Measurements from ENCODE around the gene ZFPM1.
"Not testable (repeated sequence)": the region's sequence is repeated elsewhere in the genome, so short reads cannot be mapped to it uniquely, and the experiment has no call there.

Gene ZFPM1

DNA sequence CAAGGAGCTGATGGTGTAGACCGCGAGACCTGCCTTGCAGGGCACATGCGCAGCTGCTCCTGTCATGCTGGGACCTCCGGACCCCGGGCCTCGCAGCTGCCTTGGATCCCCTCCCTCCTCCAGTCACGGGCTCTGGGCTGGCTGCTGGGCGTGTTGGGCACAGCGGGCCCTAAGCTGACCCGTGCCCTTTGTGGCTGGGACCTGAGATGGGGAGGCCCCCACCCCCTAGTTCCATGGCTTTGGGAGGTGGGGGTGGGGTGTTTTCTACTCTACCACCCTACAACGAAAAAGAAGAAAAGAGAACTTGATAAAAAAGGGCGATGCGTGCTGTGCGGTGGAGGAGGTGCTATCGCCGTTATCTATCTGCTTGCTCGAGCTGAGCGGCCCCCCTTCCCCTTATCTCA is 14.5 kb downstream of the ZFPM1 start:
- DNase-seq: no peak

DNA sequence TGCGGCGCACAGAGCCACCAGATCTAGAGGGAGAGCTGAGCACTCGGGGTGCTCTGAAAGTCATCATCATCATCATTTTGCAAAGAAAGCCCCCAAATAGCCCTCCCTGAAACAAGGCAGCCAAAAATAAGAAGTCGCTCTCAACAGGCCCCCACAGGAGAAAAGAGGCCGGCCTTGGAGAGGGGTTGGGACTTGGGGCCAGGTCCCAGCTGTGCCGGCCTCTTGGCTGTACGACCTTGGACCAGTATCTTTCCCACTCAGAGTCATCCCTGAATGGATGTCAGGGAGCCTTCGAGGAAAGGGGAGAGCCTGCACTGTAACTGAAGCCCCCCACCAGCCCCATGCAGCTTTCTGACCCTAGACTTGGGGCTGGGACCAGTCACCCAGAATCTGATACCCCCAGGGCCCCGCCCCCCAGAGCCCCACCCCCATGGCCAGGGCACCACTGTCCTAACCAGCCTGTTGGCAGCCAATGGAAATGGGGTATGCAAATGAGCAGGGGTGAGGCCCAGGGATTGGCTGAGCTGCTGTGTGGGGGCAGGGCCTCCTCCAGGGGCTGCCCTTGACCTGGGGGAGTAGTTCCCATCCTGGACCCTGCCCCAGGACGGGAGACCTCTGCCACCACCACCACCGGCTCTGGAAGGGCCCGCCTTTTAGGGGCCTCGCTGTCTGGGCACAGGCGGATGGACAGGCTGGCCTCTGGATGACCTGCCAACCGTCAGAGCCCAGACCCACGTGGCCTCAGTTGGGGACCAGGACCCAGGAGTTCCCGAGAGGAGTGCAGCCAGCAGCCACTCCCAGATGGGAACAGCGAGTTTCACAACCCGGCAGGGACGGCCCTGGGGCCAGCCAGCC is 15.4 kb downstream of the ZFPM1 start:
- no peak for DNase-seq

DNA sequence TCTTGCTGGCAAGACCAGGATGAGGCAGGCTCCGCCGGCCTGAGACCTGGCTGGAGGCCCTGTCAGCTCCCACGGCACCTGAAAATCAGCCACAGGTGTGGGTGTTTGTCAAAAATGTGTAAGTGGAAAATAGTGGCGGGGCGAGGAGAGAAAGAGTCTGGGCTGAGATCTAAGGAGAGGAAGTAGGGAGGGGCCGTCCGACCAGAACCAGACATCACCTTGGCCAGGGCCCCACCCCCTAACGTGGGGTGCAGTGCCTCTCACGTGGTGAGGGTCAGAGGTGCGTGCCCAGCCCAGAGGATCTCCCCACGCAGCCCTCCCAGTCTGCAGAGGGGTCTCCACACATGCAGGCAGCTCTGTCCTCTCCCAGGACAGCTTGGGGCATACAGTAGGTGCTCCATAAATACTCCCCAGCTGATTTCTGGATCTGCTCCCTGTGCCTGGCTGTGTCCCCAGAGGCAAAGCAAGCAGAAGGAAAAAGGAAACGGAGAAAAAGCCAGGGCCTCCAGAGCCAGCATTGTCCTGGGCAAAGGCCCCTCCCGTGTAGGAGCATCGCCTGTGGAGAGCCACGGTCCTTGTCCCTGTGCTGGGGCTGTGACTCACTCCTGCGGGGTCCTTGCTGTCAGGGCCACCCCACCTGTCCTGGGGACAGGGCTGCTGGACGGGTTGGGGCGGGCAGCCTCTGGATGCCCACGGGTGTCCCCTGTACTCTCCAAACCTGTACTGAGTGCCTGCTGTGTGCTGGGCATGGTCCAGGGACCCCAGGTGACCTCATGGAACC is 16.7 kb downstream of the ZFPM1 start:
- DNase-seq: no peak

DNA sequence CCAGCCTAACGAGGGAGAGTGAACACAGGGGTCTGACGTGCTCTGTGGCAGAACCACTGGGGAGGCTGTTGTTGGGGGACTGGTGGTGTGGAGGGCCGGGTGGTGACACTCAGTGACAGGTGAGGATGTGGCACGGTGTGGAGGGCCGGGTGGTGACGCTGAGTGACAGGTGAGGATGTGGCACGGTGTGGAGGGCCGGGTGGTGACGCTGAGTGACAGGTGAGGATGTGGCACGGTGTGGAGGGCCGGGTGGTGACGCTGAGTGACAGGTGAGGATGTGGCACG is 17.3 kb downstream of the ZFPM1 start:
- not testable (repeated sequence) for DNase-seq

DNA sequence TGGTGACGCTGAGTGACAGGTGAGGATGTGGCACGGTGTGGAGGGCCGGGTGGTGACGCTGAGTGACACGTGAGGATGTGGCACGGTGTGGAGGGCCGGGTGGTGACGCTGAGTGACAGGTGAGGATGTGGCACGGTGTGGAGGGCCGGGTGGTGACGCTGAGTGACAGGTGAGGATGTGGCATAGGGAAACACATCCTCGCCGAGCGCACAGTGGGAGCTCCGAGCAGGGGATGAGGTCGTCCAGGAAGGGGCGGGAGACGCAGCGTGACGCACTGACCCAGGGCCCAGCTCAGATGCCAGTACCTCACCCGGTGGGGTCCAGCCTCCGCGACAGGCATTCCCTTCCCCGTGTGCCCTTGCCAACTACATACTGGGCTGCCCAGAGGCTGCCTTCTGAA is 17.6 kb downstream of the ZFPM1 start:
- DNase-seq: not testable (repeated sequence)

DNA sequence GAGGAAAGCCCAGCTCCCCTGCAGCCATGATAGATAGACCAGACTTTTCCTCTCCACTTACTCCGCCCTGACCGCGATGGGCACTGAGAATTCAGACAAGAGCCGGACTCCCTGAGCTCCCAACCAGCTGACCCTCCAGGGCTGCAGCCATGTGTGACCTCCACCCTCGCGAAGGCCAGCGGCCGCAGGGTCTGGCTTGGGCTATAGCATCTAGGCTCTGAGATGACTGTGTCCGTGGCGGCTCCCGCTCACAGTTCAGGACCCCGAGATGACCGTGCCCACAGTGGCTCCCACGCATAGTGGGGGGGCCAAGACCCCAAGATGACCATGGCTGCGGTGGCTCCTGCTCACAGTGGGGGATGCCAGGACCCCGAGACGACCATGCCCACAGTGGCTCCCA is 18.0 kb downstream of the ZFPM1 start:
- no peak for DNase-seq

DNA sequence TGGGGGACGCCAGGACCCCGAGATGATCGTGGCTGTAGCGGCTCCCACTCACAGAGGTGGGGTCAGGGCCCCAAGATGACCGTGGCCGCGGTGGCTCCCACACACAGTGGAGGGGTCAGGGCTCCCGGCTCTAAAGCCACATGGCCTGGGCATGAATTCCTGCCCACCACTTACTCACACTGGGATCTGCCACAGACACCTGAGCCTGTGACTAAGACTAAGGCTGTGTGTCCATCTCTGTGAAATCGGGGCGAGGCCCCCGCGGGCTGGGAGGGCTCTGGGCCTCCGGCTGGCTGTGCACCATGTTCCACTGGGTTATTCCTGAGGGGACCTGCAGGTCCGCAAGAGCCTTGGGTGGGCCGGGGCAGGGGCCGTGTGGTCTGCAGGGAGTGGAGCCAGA is 18.5 kb downstream of the ZFPM1 start:
- no peak for DNase-seq

DNA sequence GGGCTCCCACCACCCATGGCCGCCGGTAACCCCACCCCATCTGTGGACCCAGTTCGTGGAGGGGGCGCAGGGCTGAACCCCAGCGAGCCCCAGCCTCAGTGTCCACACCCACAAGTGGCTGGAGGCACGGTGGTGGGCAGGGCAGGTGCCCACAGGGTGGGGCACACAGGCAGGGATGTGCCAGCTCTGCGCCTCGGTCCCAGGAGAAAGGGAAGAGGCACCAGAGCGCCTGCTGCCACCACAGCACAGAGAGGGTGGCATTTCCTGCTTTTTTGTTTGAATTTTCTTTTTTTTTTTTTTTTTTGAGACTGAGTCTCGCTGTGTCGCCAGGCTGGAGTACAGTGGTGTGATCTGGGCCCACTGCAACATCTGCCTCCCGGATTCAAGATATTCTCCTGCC is 19.0 kb downstream of the ZFPM1 start:
- no peak for DNase-seq

DNA sequence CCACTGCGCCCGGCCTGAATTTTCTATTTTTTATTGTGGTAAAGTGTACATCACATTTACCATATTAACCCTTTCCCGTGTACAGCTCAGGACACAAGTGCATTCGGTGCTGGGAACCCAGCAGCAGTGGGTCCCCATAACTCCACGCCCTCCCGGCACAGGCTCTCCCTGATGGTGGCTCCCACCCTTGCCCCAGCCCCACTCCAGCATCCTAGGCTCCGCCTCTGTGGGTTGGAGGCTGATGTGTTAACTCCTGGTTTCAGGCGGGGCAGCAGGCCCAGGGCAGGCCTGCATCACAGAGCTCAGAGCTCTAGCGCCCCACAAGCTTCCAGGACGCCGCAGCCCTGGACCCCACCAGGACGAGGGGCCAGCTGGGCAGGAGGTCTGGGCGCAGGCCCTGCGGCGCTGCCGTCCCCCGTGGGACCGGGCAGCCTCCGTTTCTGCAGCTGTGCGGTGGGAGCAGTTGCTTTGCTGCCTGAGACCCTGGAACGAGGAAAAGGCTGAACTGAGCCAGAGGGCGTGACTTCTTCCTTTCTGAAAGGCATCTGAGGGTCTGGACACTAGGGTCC is 19.6 kb downstream of the ZFPM1 start:
- DNase-seq: no peak

DNA sequence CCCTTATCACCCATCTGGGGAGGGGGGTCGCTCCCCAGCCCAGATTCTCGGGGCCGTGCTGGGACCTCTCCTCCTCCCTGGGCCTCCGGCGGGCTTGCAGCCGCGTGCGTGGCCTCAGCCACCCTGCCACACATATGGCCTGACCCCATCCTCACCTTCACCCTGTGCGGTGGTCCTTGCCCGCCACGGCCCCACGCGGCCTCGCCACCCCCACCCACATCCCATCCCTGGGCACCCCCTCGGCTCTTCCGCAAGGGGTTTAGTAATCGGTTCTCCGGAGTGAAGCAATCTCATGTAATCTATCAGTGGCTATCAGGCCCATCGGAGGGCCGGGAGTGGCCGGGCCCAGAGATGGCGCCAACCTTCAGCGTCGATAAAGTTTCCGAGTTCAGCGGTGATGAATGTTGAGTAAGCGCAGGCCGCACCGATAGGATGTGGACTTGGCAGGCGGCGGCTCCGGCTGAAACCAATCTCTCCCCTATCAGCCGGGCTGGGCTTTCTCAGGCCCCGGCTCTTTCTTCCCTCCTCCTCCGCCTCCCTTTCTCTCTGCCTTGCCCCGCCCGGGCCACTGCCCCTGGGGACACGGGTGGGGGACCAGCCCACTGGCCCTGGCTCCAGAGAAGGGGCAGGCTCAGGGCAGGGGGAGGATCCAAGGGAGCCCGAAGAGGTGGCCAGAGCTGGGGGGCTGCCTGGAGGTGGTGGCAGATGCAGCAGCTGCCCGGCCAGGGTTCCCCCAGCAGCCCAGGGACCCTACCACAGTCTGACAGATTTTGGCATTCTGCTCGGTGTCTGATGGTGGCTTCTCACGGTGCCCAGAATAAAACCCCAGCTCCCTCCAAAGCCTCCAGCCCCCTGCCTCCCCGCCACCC is 20.8 kb downstream of the ZFPM1 start:
- DNase-seq: no peak

DNA sequence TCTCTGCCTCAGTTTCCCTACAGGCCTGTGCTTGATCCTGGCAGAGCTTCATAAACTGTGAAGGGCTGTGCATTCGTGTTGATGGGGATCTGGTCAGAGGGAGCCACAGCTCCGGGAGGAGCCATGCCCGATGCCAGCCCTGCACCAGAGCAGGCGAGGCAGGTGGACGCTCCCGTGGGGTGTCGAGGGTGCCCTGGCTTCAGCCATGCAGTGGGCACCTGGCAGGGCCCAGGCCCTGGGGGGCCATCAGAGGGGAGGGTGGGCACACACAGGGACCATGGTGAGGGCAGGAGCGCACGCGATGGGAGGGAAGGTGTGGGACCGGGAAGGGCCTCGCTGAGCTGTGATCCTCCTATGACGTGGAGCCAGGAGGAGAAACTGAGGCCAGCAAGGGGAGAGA is 22.0 kb downstream of the ZFPM1 start:
- DNase-seq: no peak

DNA sequence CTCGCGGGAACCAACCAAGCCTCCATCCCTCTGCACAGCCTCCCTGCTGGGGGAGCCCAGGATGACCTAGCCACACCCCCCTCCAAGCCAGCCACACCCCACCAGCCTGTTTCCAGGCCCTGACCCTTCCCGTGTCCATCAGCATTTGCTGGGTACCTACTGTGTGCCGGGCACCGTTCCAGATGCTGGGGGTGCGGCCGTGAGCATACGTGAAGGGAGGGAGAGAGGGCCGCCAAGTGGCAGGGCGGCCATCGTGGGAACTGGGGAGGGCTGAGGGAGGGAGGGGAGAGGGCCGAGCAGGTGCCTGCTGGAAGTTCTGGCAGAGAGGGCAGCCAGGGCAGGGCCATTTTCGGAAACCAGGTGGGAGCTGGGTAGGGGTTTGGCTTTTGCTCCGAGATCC is 23.1 kb downstream of the ZFPM1 start:
- no peak for DNase-seq

DNA sequence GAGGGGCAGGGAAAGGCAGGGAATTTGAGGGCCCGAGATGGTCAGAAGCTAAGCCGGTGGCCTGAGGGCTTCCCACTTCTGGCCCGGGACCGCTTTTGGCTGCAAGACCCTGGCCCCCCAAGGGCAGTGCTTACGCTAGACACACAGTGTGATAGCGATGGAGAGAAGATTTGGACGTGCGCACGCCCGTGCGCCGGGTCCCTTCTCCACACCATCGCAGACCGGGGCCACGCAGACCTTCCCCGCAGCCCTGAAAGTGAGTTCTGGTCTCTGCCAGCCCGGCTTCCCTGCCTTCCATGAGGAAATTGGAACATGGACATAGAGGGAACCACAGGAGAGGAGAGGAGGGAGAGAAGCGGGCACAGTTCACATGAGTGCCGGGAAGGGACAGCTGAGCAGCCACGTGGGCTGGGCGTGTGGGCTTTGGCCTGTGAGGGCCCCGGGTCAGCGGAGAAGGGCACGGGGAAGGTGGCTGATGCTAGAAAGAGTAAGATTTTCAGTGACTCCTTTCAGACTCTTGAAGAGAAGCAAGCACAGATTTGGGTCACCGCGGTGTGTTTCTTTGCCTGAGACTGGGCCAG is 23.8 kb downstream of the ZFPM1 start:
- no peak for DNase-seq

DNA sequence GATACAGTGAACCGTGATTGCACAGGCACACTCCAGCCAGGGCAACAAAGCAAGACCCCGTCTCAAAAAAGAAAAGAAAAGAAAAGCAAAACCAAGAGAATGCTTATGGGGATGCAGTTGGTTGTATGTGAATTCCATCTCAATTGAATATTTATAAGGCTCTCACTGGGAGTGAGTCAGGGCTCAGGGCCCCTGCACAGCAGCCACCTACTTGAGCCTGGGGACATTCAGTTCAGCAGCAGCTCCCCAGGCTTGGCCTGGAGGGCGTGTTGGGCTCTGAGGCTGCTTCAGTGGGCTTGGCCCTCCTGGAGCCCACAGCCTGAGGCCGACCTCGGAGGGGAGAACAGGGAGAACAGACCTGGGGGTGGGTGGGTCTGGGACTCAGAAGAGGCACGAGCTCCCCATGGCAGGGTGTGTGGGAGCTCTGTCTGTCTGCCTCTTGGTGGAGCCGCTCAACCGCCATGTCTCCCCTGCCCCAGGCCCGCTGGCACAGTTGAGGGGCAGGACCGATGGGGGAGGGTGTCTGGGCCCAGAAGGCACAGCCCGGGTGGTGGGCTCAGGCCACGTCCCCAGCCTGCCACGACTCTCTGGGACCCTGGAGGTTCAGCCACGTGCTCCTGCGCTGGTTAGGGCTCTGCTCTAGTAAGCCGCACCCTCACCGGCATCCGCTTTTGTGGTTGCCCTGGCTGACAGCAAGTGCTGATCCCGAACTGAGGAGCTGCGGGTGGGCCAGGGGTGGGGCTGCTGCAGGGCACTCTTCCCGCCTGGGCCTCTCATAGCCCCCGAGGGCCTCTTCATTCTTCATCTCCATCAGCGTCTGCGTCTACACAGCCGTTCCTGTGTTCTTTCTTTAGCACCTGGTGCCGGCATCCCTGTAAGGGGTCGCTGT is 24.8 kb downstream of the ZFPM1 start:
- DNase-seq: no peak

DNA sequence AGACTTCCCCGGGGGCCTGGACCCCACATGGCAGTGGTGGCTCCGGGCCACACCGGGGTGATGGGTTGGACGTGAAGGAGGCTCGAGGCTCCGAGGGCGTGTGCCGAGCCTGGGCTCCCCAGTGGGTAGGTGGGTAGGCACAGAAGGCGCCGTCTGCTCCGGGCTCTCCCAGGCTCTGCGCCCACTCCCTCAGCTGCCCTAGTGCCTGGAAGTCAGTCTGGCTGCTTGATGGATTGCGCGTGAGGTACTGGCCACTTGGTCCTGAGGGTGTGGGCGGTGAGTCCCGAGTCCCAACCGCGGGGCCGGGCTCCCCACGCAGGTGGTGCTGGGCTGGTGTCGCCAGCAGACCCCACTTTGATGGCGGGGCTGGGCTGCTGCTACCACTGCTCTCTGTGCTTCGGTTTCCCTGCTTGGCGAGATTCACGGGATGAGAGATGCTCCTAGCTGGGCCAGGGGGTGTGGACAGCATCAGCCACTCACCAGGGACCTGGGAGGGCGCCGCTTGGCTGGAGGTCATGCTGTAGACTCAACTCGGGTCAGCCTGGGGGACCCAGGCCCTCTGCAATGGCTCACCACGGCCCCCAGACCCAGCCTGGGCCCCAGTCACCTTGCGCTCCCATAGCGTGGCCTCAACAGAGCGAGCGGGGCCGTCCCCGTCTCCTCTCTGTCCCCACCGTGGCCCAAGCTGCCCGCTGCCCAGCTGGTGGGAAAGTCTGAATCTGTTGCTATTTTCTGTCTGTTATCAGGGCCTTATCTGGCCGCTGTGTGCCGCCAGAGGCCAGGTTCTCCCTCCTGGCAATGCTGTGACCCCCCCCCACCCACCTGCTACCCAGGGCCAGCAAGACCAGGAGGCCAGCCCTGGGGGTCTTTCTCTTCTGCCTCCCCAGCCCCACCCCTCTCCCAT is 26.1 kb downstream of the ZFPM1 start:
- no peak for DNase-seq

DNA sequence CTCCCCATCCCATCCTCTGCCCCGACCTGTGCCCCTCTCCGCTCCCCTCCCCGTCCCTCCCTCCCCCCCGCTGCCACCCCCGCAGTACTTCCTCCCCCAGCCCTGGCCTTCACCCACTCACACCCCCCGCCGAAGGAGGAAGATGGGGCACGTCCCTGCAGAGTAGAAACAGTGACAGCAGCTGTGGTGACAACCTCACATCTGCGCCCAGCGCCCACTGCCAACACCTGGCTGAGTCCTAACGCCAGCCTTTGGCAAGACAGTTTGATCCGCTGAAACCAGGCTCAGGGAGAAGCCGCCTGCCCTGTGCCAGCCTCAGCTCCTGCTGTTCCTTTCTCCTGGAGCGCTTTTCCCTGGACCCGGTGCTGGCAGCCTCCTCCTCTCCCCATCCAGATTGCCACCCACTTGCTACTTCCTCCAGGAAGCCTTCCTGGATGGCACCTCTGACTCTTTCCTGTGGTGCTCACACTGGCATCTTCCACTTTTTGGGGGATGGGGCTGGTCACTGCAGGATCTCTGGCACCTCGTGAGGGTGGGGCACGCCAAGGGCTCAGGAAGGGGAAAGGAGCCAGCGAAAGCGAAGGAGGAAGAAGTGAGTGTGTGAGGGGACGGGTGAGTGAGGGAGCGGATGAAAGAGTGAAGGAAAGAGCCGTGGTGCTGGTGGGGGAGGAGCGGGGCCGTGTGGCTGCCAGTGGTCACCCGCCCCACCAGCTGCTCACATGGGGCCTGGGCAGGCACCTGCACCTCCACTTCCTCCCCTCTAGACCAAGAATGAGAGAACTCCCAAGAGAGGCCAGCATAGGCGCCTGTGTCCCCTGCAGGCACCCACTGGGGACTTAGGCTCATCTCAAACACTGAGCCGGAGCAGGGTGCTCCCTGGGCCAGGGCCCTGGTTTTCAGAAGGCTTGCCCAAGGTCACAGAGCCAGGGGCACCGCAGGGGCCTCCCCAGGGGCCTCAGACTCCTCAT is 27.0 kb downstream of the ZFPM1 start:
- DNase-seq: no peak

DNA sequence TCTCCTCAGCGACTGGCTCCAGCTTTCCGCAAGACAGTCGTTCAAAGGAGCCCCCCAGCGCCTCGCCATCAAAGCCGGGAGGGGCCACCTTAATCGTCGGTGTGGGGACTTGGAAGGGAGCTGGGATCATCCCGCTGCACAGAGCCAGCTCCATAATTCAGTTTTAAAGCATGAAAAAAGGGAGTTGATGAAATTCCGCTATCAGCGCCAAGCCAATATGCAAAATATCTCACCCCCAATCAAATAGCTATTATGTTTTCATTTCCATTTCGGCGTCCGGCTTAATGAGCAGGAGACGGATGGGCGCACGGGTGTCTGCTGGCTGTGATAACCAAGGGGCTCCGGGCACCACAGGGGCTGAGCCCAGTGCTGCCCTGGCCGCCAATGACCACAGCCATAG is 27.7 kb downstream of the ZFPM1 start:
- no peak for DNase-seq

DNA sequence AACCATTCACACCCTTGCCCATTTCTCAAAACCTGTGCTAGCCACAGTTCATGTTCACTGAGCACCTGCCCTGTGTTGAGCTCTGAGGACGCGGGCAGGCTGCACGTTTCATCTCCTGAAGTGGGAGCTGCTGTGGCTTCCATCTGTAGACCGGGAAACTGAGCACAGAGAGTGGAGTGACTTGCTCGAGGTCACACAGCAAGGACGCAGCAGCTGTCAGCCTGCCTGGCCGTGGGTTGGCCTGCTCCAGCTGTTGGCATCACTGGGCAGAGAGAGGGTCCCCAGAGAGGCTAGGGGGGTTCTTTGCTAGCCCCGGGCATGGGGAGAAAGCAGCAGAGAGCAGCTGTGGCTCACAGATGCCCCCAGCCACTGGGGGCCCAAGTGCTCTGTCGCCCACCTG is 28.8 kb downstream of the ZFPM1 start:
- no peak for DNase-seq

DNA sequence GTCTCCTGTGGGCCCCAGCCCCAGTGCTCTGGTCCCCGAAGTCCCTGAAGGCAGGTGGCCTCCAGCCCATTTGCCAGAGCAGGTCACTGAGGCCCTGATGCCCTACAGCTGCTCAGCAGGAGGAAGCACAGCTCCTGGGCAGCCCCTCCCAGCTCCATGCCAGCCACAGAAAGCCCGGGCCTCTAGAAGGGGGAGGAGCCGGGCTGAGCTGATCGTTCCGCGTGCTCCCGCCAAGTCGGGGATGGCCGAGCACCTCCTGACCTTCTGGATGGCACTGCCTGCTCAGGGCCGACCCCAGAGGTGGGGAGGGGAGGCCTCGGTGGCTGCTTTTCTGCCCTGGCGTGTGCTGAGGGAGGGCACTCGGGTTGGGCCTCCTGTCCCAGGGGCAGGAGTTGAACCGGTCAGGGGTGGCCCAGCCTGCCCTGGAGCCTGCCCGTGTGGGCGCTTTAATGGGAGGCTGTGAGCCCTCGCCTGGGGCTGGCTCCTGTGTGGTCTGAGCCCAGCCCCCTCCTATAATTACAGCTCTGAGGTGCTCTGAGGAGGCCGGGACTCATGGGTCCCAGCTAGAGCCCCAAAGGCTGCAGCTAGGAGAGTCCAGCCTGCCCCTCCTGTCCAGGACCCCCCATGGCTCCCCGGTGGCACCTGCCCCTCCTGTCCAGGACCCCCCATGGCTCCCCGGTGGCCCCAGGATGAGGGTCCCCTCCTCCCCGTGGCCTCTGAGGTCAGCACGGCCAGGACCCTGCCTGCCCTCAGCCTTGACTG is 29.7 kb downstream of the ZFPM1 start:
- no peak for DNase-seq

Data from NCI-H2171 (cell line).